Measurements from ENCODE around the gene GRK6. TPM values are rescaled to one million over a fixed set of nuclear protein-coding genes. Genes with fewer than 3 reads are reported as not detected.
A peak's percentile ranks its signal among the peaks of the same experiment; 100 is the strongest.

The GRK6 gene
- total RNA-seq, 2 donors from 2014 or later = 9.9 to 14.1 TPM

- TF ChIP-seq, protein P1, sequence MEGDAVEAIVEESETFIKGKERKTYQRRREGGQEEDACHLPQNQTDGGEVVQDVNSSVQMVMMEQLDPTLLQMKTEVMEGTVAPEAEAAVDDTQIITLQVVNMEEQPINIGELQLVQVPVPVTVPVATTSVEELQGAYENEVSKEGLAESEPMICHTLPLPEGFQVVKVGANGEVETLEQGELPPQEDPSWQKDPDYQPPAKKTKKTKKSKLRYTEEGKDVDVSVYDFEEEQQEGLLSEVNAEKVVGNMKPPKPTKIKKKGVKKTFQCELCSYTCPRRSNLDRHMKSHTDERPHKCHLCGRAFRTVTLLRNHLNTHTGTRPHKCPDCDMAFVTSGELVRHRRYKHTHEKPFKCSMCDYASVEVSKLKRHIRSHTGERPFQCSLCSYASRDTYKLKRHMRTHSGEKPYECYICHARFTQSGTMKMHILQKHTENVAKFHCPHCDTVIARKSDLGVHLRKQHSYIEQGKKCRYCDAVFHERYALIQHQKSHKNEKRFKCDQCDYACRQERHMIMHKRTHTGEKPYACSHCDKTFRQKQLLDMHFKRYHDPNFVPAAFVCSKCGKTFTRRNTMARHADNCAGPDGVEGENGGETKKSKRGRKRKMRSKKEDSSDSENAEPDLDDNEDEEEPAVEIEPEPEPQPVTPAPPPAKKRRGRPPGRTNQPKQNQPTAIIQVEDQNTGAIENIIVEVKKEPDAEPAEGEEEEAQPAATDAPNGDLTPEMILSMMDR (IDR thresholded peaks at IDR 0.05) = no peak
- H3K27me3 ChIP-seq = no peaks in the 10 kb centered on the region
These were observed 26.5 kb downstream of the GRK6 start for GRCh38 chr5:177452688-177453638.

GRCh38 chr5:177453852-177454396 is 27.4 kb downstream of the GRK6 start:
- Histone ChIP-seq H3K36me3 (no peaks in the 10 kb centered on the region), H3K9me3 (no peaks in the 10 kb centered on the region), H3K4me1 (peaks cover 0 to 43% of the 10 kb centered on the region in 2 donors), H3K4me3 (peak overlapping the region; percentile 64 to 66), H3K27me3 (no peaks in the 10 kb centered on the region), H3K27ac (no peak overlapping the region)
- TF ChIP-seq, protein P1 (IDR thresholded peaks at IDR 0.05) = no peak
- no peak for DNase-seq (ENCODE audit: low spot score)

More at GRCh38 chr5:177452688-177453638, 26.5 kb downstream of the GRK6 start:
- Histone ChIP-seq H3K36me3 (no peaks in the 10 kb centered on the region), H3K9me3 (no peaks in the 10 kb centered on the region), H3K4me1 (peaks cover 0 to 49% of the 10 kb centered on the region in 2 donors), H3K27ac (no peak overlapping the region), H3K4me3 (no peak overlapping the region)
- DNase-seq (ENCODE audit: low spot score) = no peak

GRCh38 chr5:177454397-177455035 is 28.0 kb downstream of the GRK6 start:
- Histone ChIP-seq H3K4me3 (peak overlapping the region; percentile 64 to 66), H3K27me3 (no peaks in the 10 kb centered on the region), H3K4me1 (peaks cover 0 to 43% of the 10 kb centered on the region in 2 donors), H3K36me3 (no peaks in the 10 kb centered on the region), H3K9me3 (no peaks in the 10 kb centered on the region), H3K27ac (peak overlapping the region; percentile 79 to 84)
- TF ChIP-seq, protein P1 (IDR thresholded peaks at IDR 0.05) = peak; percentile 93 to 96
- peak; percentile 95 for DNase-seq (ENCODE audit: low spot score)

DNA sequence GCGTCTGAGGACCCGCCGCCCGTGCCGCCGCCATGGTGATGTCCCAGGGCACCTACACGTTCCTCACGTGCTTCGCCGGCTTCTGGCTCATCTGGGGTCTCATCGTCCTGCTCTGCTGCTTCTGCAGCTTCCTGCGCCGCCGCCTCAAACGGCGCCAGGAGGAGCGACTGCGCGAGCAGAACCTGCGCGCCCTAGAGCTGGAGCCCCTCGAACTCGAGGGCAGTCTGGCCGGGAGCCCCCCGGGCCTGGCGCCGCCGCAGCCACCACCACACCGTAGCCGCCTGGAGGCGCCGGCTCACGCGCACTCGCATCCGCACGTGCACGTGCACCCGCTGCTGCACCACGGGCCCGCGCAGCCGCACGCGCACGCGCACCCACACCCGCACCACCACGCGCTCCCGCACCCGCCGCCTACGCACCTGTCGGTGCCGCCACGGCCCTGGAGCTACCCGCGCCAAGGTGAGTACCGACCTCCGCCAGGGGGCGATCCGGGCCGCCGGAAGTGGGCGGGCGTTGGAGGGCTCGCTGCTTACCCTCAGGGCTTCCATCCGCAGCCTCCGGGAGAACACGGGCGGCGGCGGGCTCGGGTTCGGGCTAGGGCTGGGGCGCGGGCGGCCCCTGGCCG is 28.7 kb downstream of the GRK6 start:
- no peaks in the 10 kb centered on the region for H3K9me3 ChIP-seq
- no peaks in the 10 kb centered on the region for H3K27me3 ChIP-seq
- peak overlapping the region; percentile 64 to 66 for H3K4me3 ChIP-seq
- peaks cover 5% of the 10 kb centered on the region for H3K36me3 ChIP-seq
- peaks cover 0 to 43% of the 10 kb centered on the region in 2 donors for H3K4me1 ChIP-seq
- no peak for DNase-seq (ENCODE audit: low spot score)
- H3K27ac ChIP-seq = peak overlapping the region; percentile 79 to 84
- TF ChIP-seq, protein P1 (IDR thresholded peaks at IDR 0.05) = peak; percentile 68 to 78

Measured in right atrium auricular region (tissue), 2 donors.